Measurements from ENCODE around the gene HLCS.

The HLCS gene

GRCh38 chr21:36841866-36842265 lies 124.6 kb downstream of the HLCS start:
- WGBS = 94% methylated on average over 3 of the region's 3 CpGs
- Histone ChIP-seq H3K4me3 (ENCODE audit: low read length) (no peak overlapping the region), H3K36me3 (ENCODE audit: insufficient read depth, low read length) (no peaks in the 10 kb centered on the region), H3K27ac (ENCODE audit: low read depth, low read length) (no peak overlapping the region), H3K27me3 (ENCODE audit: insufficient read depth, low read length) (no peaks in the 10 kb centered on the region), H3K9ac (ENCODE audit: low read depth, low read length) (no peak overlapping the region), H3K4me1 (ENCODE audit: insufficient read depth, low read length) (no peaks in the 10 kb centered on the region; the same call in 1 of the 2 replicates), H3K9me3 (ENCODE audit: insufficient read depth, low read depth, low read length) (no peaks in the 10 kb centered on the region)

- no peaks in the 10 kb centered on the region for H3K4me1 ChIP-seq (ENCODE audit: insufficient read depth, low read length)
- H3K9ac ChIP-seq (ENCODE audit: low read depth, low read length) = no peak overlapping the region
- H3K36me3 ChIP-seq (ENCODE audit: insufficient read depth, low read length) = no peaks in the 10 kb centered on the region
- no peak overlapping the region for H3K4me3 ChIP-seq (ENCODE audit: low read length)
- WGBS = 94% methylated on average over 3 of the region's 3 CpGs
- no peaks in the 10 kb centered on the region for H3K9me3 ChIP-seq (ENCODE audit: insufficient read depth, low read depth, low read length)
- no peaks in the 10 kb centered on the region for H3K27me3 ChIP-seq (ENCODE audit: insufficient read depth, low read length)
- no peak overlapping the region for H3K27ac ChIP-seq (ENCODE audit: low read depth, low read length)
These were observed 126.7 kb downstream of the HLCS start for GRCh38 chr21:36839735-36840134.

GRCh38 chr21:36839123-36839522 lies 127.3 kb downstream of the HLCS start:
- Histone ChIP-seq H3K27ac (ENCODE audit: low read depth, low read length) (no peak overlapping the region), H3K9me3 (ENCODE audit: insufficient read depth, low read depth, low read length) (no peaks in the 10 kb centered on the region), H3K4me1 (ENCODE audit: insufficient read depth, low read length) (no peaks in the 10 kb centered on the region), H3K4me3 (ENCODE audit: low read length) (no peak overlapping the region), H3K27me3 (ENCODE audit: insufficient read depth, low read length) (no peaks in the 10 kb centered on the region), H3K36me3 (ENCODE audit: insufficient read depth, low read length) (no peaks in the 10 kb centered on the region), H3K9ac (ENCODE audit: low read depth, low read length) (no peak overlapping the region)
- 95% methylated on average over 6 of the region's 6 CpGs for WGBS

- H3K9me3 ChIP-seq (ENCODE audit: insufficient read depth, low read depth, low read length) = no peaks in the 10 kb centered on the region
- no peak overlapping the region for H3K27ac ChIP-seq (ENCODE audit: low read depth, low read length)
- H3K4me3 ChIP-seq (ENCODE audit: low read length) = no peak overlapping the region
- no peaks in the 10 kb centered on the region for H3K27me3 ChIP-seq (ENCODE audit: insufficient read depth, low read length)
- 41% methylated on average over 1 of the region's 1 CpG for WGBS
- H3K9ac ChIP-seq (ENCODE audit: low read depth, low read length) = no peak overlapping the region
- H3K4me1 ChIP-seq (ENCODE audit: insufficient read depth, low read length) = no peaks in the 10 kb centered on the region
- no peaks in the 10 kb centered on the region for H3K36me3 ChIP-seq (ENCODE audit: insufficient read depth, low read length)
These were observed 131.1 kb downstream of the HLCS start for GRCh38 chr21:36835383-36835795.

GRCh38 chr21:36834192-36834591 lies 132.3 kb downstream of the HLCS start:
- 96% methylated on average over 4 of the region's 4 CpGs for WGBS
- no peak overlapping the region for H3K4me3 ChIP-seq (ENCODE audit: low read length)
- H3K4me1 ChIP-seq (ENCODE audit: insufficient read depth, low read length) = no peaks in the 10 kb centered on the region
- no peaks in the 10 kb centered on the region for H3K36me3 ChIP-seq (ENCODE audit: insufficient read depth, low read length)
- H3K27ac ChIP-seq (ENCODE audit: low read depth, low read length) = no peak overlapping the region
- no peaks in the 10 kb centered on the region for H3K27me3 ChIP-seq (ENCODE audit: insufficient read depth, low read length)
- no peaks in the 10 kb centered on the region for H3K9me3 ChIP-seq (ENCODE audit: insufficient read depth, low read depth, low read length)
- H3K9ac ChIP-seq (ENCODE audit: low read depth, low read length) = no peak overlapping the region

GRCh38 chr21:36830100-36830499 lies 136.4 kb downstream of the HLCS start:
- 87% methylated on average over 8 of the region's 8 CpGs for WGBS
- Histone ChIP-seq H3K27ac (ENCODE audit: low read depth, low read length) (no peak overlapping the region), H3K9ac (ENCODE audit: low read depth, low read length) (no peak overlapping the region), H3K4me3 (ENCODE audit: low read length) (no peak overlapping the region), H3K36me3 (ENCODE audit: insufficient read depth, low read length) (no peaks in the 10 kb centered on the region), H3K9me3 (ENCODE audit: insufficient read depth, low read depth, low read length) (no peaks in the 10 kb centered on the region), H3K4me1 (ENCODE audit: insufficient read depth, low read length) (no peaks in the 10 kb centered on the region), H3K27me3 (ENCODE audit: insufficient read depth, low read length) (no peaks in the 10 kb centered on the region)

GRCh38 chr21:36828891-36829515 lies 137.5 kb downstream of the HLCS start:
- 89% methylated on average over 4 of the region's 4 CpGs for WGBS
- H3K4me3 ChIP-seq (ENCODE audit: low read length) = no peak overlapping the region
- no peaks in the 10 kb centered on the region for H3K9me3 ChIP-seq (ENCODE audit: insufficient read depth, low read depth, low read length)
- H3K36me3 ChIP-seq (ENCODE audit: insufficient read depth, low read length) = no peaks in the 10 kb centered on the region
- H3K9ac ChIP-seq (ENCODE audit: low read depth, low read length) = no peak overlapping the region
- no peaks in the 10 kb centered on the region for H3K4me1 ChIP-seq (ENCODE audit: insufficient read depth, low read length)
- no peak overlapping the region for H3K27ac ChIP-seq (ENCODE audit: low read depth, low read length)
- no peaks in the 10 kb centered on the region for H3K27me3 ChIP-seq (ENCODE audit: insufficient read depth, low read length)

- Histone ChIP-seq H3K27me3 (ENCODE audit: insufficient read depth, low read length) (no peaks in the 10 kb centered on the region), H3K9ac (ENCODE audit: low read depth, low read length) (no peak overlapping the region), H3K9me3 (ENCODE audit: insufficient read depth, low read depth, low read length) (no peaks in the 10 kb centered on the region), H3K27ac (ENCODE audit: low read depth, low read length) (no peak overlapping the region), H3K4me1 (ENCODE audit: insufficient read depth, low read length) (no peaks in the 10 kb centered on the region), H3K36me3 (ENCODE audit: insufficient read depth, low read length) (no peaks in the 10 kb centered on the region), H3K4me3 (ENCODE audit: low read length) (no peak overlapping the region)
- 97% methylated on average over 3 of the region's 3 CpGs for WGBS
These were observed 138.3 kb downstream of the HLCS start for GRCh38 chr21:36828208-36828607.

- Histone ChIP-seq H3K27ac (ENCODE audit: low read depth, low read length) (no peak overlapping the region), H3K4me3 (ENCODE audit: low read length) (no peak overlapping the region), H3K36me3 (ENCODE audit: insufficient read depth, low read length) (no peaks in the 10 kb centered on the region), H3K9ac (ENCODE audit: low read depth, low read length) (no peak overlapping the region), H3K4me1 (ENCODE audit: insufficient read depth, low read length) (0 out of 2 replicates have a peak, but pooled peaks cover 2% of the 10 kb centered on the region), H3K9me3 (ENCODE audit: insufficient read depth, low read depth, low read length) (no peaks in the 10 kb centered on the region), H3K27me3 (ENCODE audit: insufficient read depth, low read length) (no peaks in the 10 kb centered on the region)
- WGBS = 82% methylated on average over 4 of the region's 5 CpGs
These were observed 140.8 kb downstream of the HLCS start for GRCh38 chr21:36825658-36826057.

GRCh38 chr21:36821032-36821299 lies 145.5 kb downstream of the HLCS start:
- H3K9ac ChIP-seq (ENCODE audit: low read depth, low read length) = no peak overlapping the region
- no peak overlapping the region for H3K27ac ChIP-seq (ENCODE audit: low read depth, low read length)
- no peak overlapping the region for H3K4me3 ChIP-seq (ENCODE audit: low read length)
- no peaks in the 10 kb centered on the region for H3K9me3 ChIP-seq (ENCODE audit: insufficient read depth, low read depth, low read length)
- peaks cover 19% of the 10 kb centered on the region; the same call in 1 of the 2 replicates for H3K4me1 ChIP-seq (ENCODE audit: insufficient read depth, low read length)
- no peaks in the 10 kb centered on the region for H3K27me3 ChIP-seq (ENCODE audit: insufficient read depth, low read length)
- 93% methylated on average over 7 of the region's 7 CpGs for WGBS
- no peaks in the 10 kb centered on the region for H3K36me3 ChIP-seq (ENCODE audit: insufficient read depth, low read length)

GRCh38 chr21:36820176-36821031 lies 146.1 kb downstream of the HLCS start:
- Histone ChIP-seq H3K36me3 (ENCODE audit: insufficient read depth, low read length) (no peaks in the 10 kb centered on the region), H3K4me3 (ENCODE audit: low read length) (no peak overlapping the region), H3K9me3 (ENCODE audit: insufficient read depth, low read depth, low read length) (no peaks in the 10 kb centered on the region), H3K9ac (ENCODE audit: low read depth, low read length) (no peak overlapping the region), H3K4me1 (ENCODE audit: insufficient read depth, low read length) (peaks cover 19% of the 10 kb centered on the region; the same call in 1 of the 2 replicates), H3K27ac (ENCODE audit: low read depth, low read length) (no peak overlapping the region), H3K27me3 (ENCODE audit: insufficient read depth, low read length) (no peaks in the 10 kb centered on the region)
- WGBS = 61% methylated on average over 27 of the region's 27 CpGs
